Tibial nerve (tissue), 4 donors: ENCODE data around the gene COL6A2. TPM values are rescaled to one million over a fixed set of nuclear protein-coding genes. Genes with fewer than 3 reads are reported as not detected.
A peak's percentile ranks its signal among the peaks of the same experiment; 100 is the strongest.

ENCODE experiments used
- DNase-seq, 2 donors: peaks; one replicate each; pipeline ENCODE4 v3.0.0-alpha.2; 2019; ENCODE audit warnings: low spot score in 2 of 2
- H3K27ac ChIP-seq, 4 donors: fragments of 200-600 bp; sonication (generic) in 3 of 4; one replicate each; pipeline ENCODE4 v1.5.1; 2017 to 2019; ENCODE audit warnings: mild to moderate bottlenecking in 1 of 4
- H3K27me3 ChIP-seq, 2 donors: fragments of 200-600 bp; sonication (generic) in 1 of 2; one replicate each; pipeline versions ENCODE4 v1.5.1 to v1.6.0; 2017 to 2019
- H3K36me3 ChIP-seq, 3 donors: fragments of 200-600 bp; sonication (generic); one replicate each; pipeline ENCODE4 v1.5.1; 2018 to 2019
- H3K4me1 ChIP-seq, 4 donors: fragments of 200-600 bp; sonication (generic) in 3 of 4; one replicate each; pipeline ENCODE4 v1.5.1; 2017 to 2019
- H3K4me3 ChIP-seq, 4 donors: fragments of 200-600 bp; sonication (generic) in 3 of 4; one replicate each; pipeline ENCODE4 v1.5.1; 2017 to 2019; ENCODE audit warnings: mild to moderate bottlenecking in 1 of 4, moderate library complexity in 1 of 4
- H3K9me3 ChIP-seq, 4 donors: fragments of 200-600 bp; sonication (generic) in 3 of 4; one replicate each; pipeline ENCODE4 v1.5.1; 2017 to 2019
- CTCF ChIP-seq, 5 experiments: fragments of 200-600 bp in 3 of 5; fragments of 450-650 bp in 2 of 5; sonication (generic) in 3 of 5; IDR thresholded peaks; one replicate each; pipeline ENCODE4 v1.5.1; 2016 to 2019; ENCODE audit warnings: antibody characterized with exemption in 5 of 5, mild to moderate bottlenecking in 3 of 5, moderate library complexity in 2 of 5
- EP300 ChIP-seq, 2 donors: sonication (generic); formaldehyde crosslinking; IDR thresholded peaks; one replicate each; pipeline ENCODE4 v1.6.1; 2017; ENCODE audit warnings: antibody characterized with exemption in 2 of 2, mild to moderate bottlenecking in 1 of 2
- POLR2A ChIP-seq, 2 donors: fragments of 450-650 bp; IDR thresholded peaks; one replicate each; pipeline ENCODE4 v1.6.1; 2017; ENCODE audit warnings: antibody characterized with exemption in 2 of 2, mild to moderate bottlenecking in 2 of 2, moderate library complexity in 2 of 2
- WGBS, 2 donors: methylation state at CpG; one replicate each; pipeline ENCODE4 v1.1.5; 2018; 5-methylcytosine and 5-hydroxymethylcytosine counted together
- total RNA-seq, 4 donors: library from RNA; depleted of rRNA; stranded (reverse); fragments of >200 nt; gene quantifications; one replicate each; pipeline ENCODE4 v1.1.0, GENCODE V29; 2016

The COL6A2 gene
- total RNA-seq, 4 donors from 2014 or later = 470 to 1,210 (median 744) TPM

GRCh38 chr21:46122237-46122671 is 24.3 kb downstream of the COL6A2 start:
- peaks cover 0 to 98% (median 0%) of the 10 kb centered on the region in 3 donors for H3K36me3 ChIP-seq

GRCh38 chr21:46122758-46123683 is 25.1 kb downstream of the COL6A2 start:
- Histone ChIP-seq H3K4me3 (no peak overlapping the region), H3K4me1 (no peaks in the 10 kb centered on the region), H3K36me3 (peaks cover 0 to 98% (median 0%) of the 10 kb centered on the region in 3 donors), H3K9me3 (no peaks in the 10 kb centered on the region), H3K27ac (no peak overlapping the region), H3K27me3 (no peaks in the 10 kb centered on the region)
- DNase-seq = peak in 1 of 2 donors; percentile 5
- WGBS, 2 donors = 94 to 95% methylated on average over 11 to 12 of the region's 12 CpGs
- TF ChIP-seq POLR2A (IDR thresholded peaks at IDR 0.05) = no peak
- no peak for TF ChIP-seq CTCF (IDR thresholded peaks at IDR 0.05)
- no peak for TF ChIP-seq EP300 (IDR thresholded peaks at IDR 0.05)

More at GRCh38 chr21:46122237-46122671, 24.3 kb downstream of the COL6A2 start:
- no peaks in the 10 kb centered on the region for H3K9me3 ChIP-seq
- H3K27me3 ChIP-seq = no peaks in the 10 kb centered on the region
- H3K27ac ChIP-seq = no peak overlapping the region
- peaks cover 0 to under 1% (median 0%) of the 10 kb centered on the region in 4 donors for H3K4me1 ChIP-seq
- H3K4me3 ChIP-seq = no peak overlapping the region
- peak in 1 of 2 donors; percentile 6 for DNase-seq
- TF ChIP-seq POLR2A (IDR thresholded peaks at IDR 0.05) = no peak
- TF ChIP-seq EP300 (IDR thresholded peaks at IDR 0.05) = no peak
- TF ChIP-seq CTCF (IDR thresholded peaks at IDR 0.05) = no peak
- 86% methylated on average over 12 of the region's 12 CpGs for WGBS, 2 donors

GRCh38 chr21:46124083-46124925 is 26.4 kb downstream of the COL6A2 start:
- TF ChIP-seq POLR2A (IDR thresholded peaks at IDR 0.05) = no peak
- TF ChIP-seq CTCF (IDR thresholded peaks at IDR 0.05) = no peak
- TF ChIP-seq EP300 (IDR thresholded peaks at IDR 0.05) = no peak
- peak in 1 of 2 donors; percentile 11 for DNase-seq

GRCh38 chr21:46124926-46125845 is 27.3 kb downstream of the COL6A2 start:
- Histone ChIP-seq H3K4me3 (no peak overlapping the region), H3K4me1 (no peaks in the 10 kb centered on the region), H3K27me3 (no peaks in the 10 kb centered on the region), H3K36me3 (peaks cover 0 to 94% (median 0%) of the 10 kb centered on the region in 3 donors), H3K27ac (no peak overlapping the region), H3K9me3 (no peaks in the 10 kb centered on the region)
- peak in 1 of 2 donors; percentile 12 for DNase-seq
- 84 to 91% methylated on average over 34 to 42 of the region's 49 CpGs for WGBS, 2 donors
- TF ChIP-seq EP300 (IDR thresholded peaks at IDR 0.05) (no peak), CTCF (IDR thresholded peaks at IDR 0.05) (no peak), POLR2A (IDR thresholded peaks at IDR 0.05) (no peak)

More at GRCh38 chr21:46124083-46124925, 26.4 kb downstream of the COL6A2 start:
- Histone ChIP-seq H3K27me3 (no peaks in the 10 kb centered on the region), H3K9me3 (no peaks in the 10 kb centered on the region), H3K4me1 (no peaks in the 10 kb centered on the region), H3K27ac (no peak overlapping the region), H3K36me3 (peaks cover 0 to 98% (median 0%) of the 10 kb centered on the region in 3 donors), H3K4me3 (no peak overlapping the region)
- 90 to 94% methylated on average over 14 to 16 of the region's 16 CpGs for WGBS, 2 donors
